HL-60 (cell line): ENCODE data around the gene DOK1.

Experiments
- POLR2AphosphoS5 ChIP-seq: IDR thresholded peaks from 2 replicates; pipeline ENCODE4 v1.6.1; 2012; ENCODE audit warnings: low read depth
- TF ChIP-seq, protein P1 (sequence below): IDR thresholded peaks from one replicate; pipeline ENCODE4 v1.5.1; 2011; ENCODE audit warnings: low read length, control low read depth, inconsistent platforms; ENCODE audit not compliant: insufficient read depth

DNA sequence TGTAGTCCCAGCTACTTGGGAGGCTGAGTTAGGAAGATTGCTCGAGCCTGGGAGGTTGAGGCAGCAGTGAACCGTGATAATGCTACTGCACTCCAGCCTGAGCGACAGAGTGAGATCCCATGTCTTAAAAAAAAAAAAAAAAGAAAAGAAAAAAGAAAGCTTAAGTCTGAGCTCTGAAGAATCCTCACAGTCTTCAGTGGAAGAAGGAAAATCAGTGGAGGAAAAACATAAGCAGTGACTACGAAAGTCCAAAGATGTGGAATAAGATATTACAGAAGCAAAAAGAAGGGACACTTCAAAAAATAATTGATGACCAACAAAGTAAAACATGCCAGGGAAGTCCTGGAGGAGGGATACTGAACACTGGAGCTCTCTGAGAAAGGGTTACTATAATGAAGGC is 44.2 kb upstream of the DOK1 start:
- TF ChIP-seq, protein P1, sequence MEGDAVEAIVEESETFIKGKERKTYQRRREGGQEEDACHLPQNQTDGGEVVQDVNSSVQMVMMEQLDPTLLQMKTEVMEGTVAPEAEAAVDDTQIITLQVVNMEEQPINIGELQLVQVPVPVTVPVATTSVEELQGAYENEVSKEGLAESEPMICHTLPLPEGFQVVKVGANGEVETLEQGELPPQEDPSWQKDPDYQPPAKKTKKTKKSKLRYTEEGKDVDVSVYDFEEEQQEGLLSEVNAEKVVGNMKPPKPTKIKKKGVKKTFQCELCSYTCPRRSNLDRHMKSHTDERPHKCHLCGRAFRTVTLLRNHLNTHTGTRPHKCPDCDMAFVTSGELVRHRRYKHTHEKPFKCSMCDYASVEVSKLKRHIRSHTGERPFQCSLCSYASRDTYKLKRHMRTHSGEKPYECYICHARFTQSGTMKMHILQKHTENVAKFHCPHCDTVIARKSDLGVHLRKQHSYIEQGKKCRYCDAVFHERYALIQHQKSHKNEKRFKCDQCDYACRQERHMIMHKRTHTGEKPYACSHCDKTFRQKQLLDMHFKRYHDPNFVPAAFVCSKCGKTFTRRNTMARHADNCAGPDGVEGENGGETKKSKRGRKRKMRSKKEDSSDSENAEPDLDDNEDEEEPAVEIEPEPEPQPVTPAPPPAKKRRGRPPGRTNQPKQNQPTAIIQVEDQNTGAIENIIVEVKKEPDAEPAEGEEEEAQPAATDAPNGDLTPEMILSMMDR: no peak
- TF ChIP-seq POLR2AphosphoS5: no peak
